Measurements from ENCODE around the gene ADIPOQ. TPM values are rescaled to one million over a fixed set of nuclear protein-coding genes. Genes with fewer than 3 reads are reported as not detected.
A peak's percentile ranks its signal among the peaks of the same experiment; 100 is the strongest.

Gene ADIPOQ
- total RNA-seq, 4 donors from 2014 or later: 0.17 to 0.84 (median 0.49) TPM

DNA sequence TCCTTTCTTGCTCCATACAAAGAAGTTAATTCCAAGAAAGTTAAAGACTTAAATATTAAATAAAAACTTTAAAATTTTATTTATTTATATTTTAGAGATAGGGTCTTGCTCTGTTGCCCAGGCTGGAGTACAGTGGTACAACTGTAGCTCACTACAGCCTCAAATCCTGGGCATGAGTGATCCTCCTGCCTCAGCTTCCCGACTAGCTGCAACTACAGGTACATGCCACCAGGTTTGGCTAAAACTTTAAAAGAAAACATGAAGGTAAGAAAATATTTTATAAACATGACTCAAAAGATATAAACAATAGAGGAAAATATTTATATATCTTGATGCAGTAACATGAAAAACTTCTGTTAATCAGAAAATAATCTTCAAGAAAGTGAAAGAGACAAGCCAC lies 33.2 kb downstream of the ADIPOQ start:
- H3K4me1 ChIP-seq: peaks cover 0 to 4% (median 0%) of the 10 kb centered on the region in 4 donors
- no peaks in the 10 kb centered on the region for H3K36me3 ChIP-seq
- no peak overlapping the region for H3K27ac ChIP-seq (replicated peaks in 1 of 4)
- intact Hi-C loops (cut with DNase I): no loop called here
- peak; percentile 24 for DNase-seq (ENCODE audit: extremely low spot score)
- no peaks in the 10 kb centered on the region for H3K27me3 ChIP-seq
- H3K4me3 ChIP-seq: no peak overlapping the region
- 30% methylated on average over 1 of the region's 1 CpG for WGBS
- no peaks in the 10 kb centered on the region for H3K9me3 ChIP-seq
- TF ChIP-seq POLR2A (IDR thresholded peaks at IDR 0.05; ENCODE audit: low read depth) (no peak), POLR2AphosphoS5 (IDR thresholded peaks at IDR 0.05) (no peak), EP300 (IDR thresholded peaks at IDR 0.05) (no peak), CTCF (IDR thresholded peaks at IDR 0.05) (no peak)

DNA sequence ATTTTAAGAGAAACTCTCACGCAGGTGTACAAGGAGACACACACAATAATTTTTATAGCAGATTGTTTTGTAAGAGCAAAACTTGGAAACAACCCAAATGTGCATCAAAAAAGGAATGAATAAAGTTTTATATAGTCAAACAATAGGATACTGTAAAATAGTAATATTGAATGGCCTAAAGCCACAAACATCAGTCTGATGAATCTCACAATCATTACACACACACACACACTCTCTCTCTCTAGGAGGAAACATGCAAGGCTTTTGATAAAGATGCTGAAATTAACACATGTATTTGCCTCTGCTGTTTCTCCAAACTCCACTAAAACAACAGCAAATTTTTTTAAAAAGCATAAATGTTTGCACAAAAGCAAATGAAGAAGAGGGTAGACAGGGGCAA lies 37.3 kb downstream of the ADIPOQ start:
- TF ChIP-seq POLR2AphosphoS5 (IDR thresholded peaks at IDR 0.05) (no peak), CTCF (IDR thresholded peaks at IDR 0.05) (no peak), EP300 (IDR thresholded peaks at IDR 0.05) (no peak), POLR2A (IDR thresholded peaks at IDR 0.05; ENCODE audit: low read depth) (no peak)
- Histone ChIP-seq H3K4me1 (no peaks in the 10 kb centered on the region), H3K36me3 (no peaks in the 10 kb centered on the region), H3K9me3 (no peaks in the 10 kb centered on the region), H3K27me3 (no peaks in the 10 kb centered on the region), H3K27ac (replicated peaks in 1 of 4) (no peak overlapping the region), H3K4me3 (no peak overlapping the region)
- WGBS: 86% methylated on average over 1 of the region's 1 CpG
- no peak for DNase-seq (ENCODE audit: extremely low spot score)
- intact Hi-C loops (cut with DNase I): no loop called here

- intact Hi-C loops (cut with DNase I): no loop called here
- DNase-seq (ENCODE audit: extremely low spot score): peak; percentile 50
- 76% methylated on average over 4 of the region's 4 CpGs for WGBS
Measured at GRCh38 chr3:186880406-186880805, 37.9 kb downstream of the ADIPOQ start.

DNA sequence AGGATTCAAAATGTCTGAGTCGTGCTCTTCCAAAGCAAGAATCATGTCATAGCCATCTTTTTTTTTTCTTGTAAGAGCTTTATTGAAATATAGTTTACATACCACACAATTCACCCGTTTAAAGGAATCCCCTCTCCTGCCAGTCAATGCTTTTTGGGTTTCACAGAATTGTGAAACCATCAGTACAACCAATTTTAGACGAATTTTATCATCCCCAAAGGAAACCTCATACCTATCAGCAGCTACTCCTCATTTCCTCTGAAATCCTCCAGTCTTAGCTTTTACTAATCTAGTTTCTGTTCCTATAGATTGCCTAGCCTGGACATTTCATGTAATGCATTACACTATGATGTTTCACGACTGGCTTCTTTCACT lies 39.6 kb downstream of the ADIPOQ start:
- H3K27ac ChIP-seq (replicated peaks in 1 of 4): no peak overlapping the region
- no peak for TF ChIP-seq EP300 (IDR thresholded peaks at IDR 0.05)
- no peak for TF ChIP-seq CTCF (IDR thresholded peaks at IDR 0.05)
- TF ChIP-seq POLR2A (IDR thresholded peaks at IDR 0.05; ENCODE audit: low read depth): no peak
- TF ChIP-seq POLR2AphosphoS5 (IDR thresholded peaks at IDR 0.05): no peak
- intact Hi-C loops (cut with DNase I): no loop called here
- DNase-seq (ENCODE audit: extremely low spot score): no peak
- H3K27me3 ChIP-seq: no peaks in the 10 kb centered on the region
- no peak overlapping the region for H3K4me3 ChIP-seq
- H3K36me3 ChIP-seq: no peaks in the 10 kb centered on the region
- H3K9me3 ChIP-seq: no peaks in the 10 kb centered on the region
- no peaks in the 10 kb centered on the region for H3K4me1 ChIP-seq
- 54% methylated on average over 4 of the region's 4 CpGs for WGBS

More at GRCh38 chr3:186880406-186880805, 37.9 kb downstream of the ADIPOQ start:
- Histone ChIP-seq H3K4me3 (no peak overlapping the region), H3K36me3 (no peaks in the 10 kb centered on the region), H3K4me1 (no peaks in the 10 kb centered on the region), H3K27ac (replicated peaks in 1 of 4) (no peak overlapping the region), H3K27me3 (no peaks in the 10 kb centered on the region), H3K9me3 (no peaks in the 10 kb centered on the region)
- TF ChIP-seq POLR2A (IDR thresholded peaks at IDR 0.05; ENCODE audit: low read depth) (no peak), CTCF (IDR thresholded peaks at IDR 0.05) (no peak), POLR2AphosphoS5 (IDR thresholded peaks at IDR 0.05) (no peak), EP300 (IDR thresholded peaks at IDR 0.05) (no peak)

Measured in esophagus muscularis mucosa (tissue), 4 donors.